SJSA1 (cell line): Measurements from ENCODE around the gene CAPNS2. TPM values are rescaled to one million over a fixed set of nuclear protein-coding genes. Genes with fewer than 3 reads are reported as not detected.
"Not testable (repeated sequence)": the region's sequence is repeated elsewhere in the genome, so short reads cannot be mapped to it uniquely, and the experiment has no call there.

Experiments used
- DNase-seq, 2 experiments: peaks; one replicate each; pipeline ENCODE4 v3.0.0-alpha.2; 2015 to 2020; ENCODE audit warnings: low spot score in 2 of 2, low read depth in 1 of 2
- H3K27ac ChIP-seq: fragments of 250-450 bp; sonication (Bioruptor Pico); 2 replicates; pipeline ENCODE4 v1.5.1; 2020; ENCODE audit warnings: mild to moderate bottlenecking, moderate library complexity
- H3K27me3 ChIP-seq: fragments of 250-450 bp; sonication (Bioruptor Pico); replicated peaks from 2 replicates; pipeline ENCODE4 v1.5.1; 2020; ENCODE audit warnings: mild to moderate bottlenecking, moderate library complexity
- H3K36me3 ChIP-seq: fragments of 250-450 bp; sonication (Bioruptor Pico); 2 replicates; pipeline ENCODE4 v1.5.1; 2020; ENCODE audit warnings: mild to moderate bottlenecking
- H3K4me1 ChIP-seq: fragments of 250-450 bp; sonication (Bioruptor Pico); replicated peaks from 2 replicates; pipeline ENCODE4 v1.6.1; 2021; ENCODE audit warnings: mild to moderate bottlenecking
- H3K4me3 ChIP-seq: fragments of 250-450 bp; sonication (Bioruptor Pico); 2 replicates; pipeline ENCODE4 v1.5.1; 2020; ENCODE audit warnings: mild to moderate bottlenecking
- H3K9me3 ChIP-seq: fragments of 250-450 bp; sonication (Bioruptor Pico); replicated peaks from 2 replicates; pipeline ENCODE4 v1.5.1; 2020; ENCODE audit warnings: mild to moderate bottlenecking
- total RNA-seq: library from RNA; depleted of rRNA; stranded (reverse); fragments of >200 nt; shearing (Covaris generic); gene quantifications from 2 replicates; pipeline ENCODE4 v1.2.3, GENCODE V29; 2014

Gene CAPNS2
- total RNA-seq, 1 experiment from 2014 or later = not detected

DNA sequence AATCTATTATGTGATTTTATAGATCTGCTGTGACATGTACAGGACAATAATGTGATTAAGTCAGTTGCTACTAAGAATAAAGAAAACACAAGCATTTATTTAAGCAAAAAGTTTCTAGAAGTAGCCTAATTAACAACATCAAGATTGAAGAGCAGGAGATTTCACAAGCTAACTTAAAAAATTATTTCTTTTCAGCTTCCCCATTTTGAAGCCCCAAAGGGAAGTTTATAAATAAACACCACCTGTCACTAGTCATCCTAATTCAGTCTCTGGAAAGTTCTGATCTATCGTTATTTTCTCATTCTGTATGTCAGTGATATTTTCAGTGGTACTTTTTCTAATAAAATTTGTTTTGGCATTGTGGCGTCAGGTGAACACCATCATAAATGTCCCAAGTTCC, 8.3 kb downstream of the CAPNS2 start:
- Histone ChIP-seq H3K4me3 (no peak overlapping the region), H3K27ac (no peak overlapping the region), H3K36me3 (no peaks in the 10 kb centered on the region), H3K27me3 (0 out of 2 replicates have a peak, but pooled peaks cover 2% of the 10 kb centered on the region), H3K4me1 (no peaks in the 10 kb centered on the region), H3K9me3 (no peaks in the 10 kb centered on the region)
- DNase-seq = no peak

DNA sequence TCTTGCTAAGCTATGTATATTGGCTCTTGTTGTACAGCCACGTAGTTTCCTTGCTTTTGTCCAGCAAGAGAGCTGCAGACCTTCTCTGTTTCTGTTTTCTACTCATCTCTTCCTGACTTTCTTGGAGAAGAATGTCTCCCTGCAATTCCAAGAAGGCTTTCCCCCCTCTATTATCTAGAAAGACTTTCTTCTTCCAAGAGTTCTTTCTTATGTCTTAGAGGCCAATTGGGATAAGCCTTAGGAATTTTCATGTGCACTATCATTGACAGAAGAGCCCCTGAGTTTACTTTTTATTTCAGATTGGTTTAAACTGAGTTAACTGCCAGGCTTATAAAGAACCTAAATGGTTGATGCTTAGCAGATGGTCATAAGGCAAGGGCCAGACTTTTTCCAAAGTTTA, 9.0 kb downstream of the CAPNS2 start:
- Histone ChIP-seq H3K27me3 (0 out of 2 replicates have a peak, but pooled peaks cover 2% of the 10 kb centered on the region), H3K4me1 (no peaks in the 10 kb centered on the region), H3K9me3 (no peaks in the 10 kb centered on the region), H3K27ac (no peak overlapping the region), H3K36me3 (no peaks in the 10 kb centered on the region), H3K4me3 (no peak overlapping the region)
- no peak for DNase-seq

DNA sequence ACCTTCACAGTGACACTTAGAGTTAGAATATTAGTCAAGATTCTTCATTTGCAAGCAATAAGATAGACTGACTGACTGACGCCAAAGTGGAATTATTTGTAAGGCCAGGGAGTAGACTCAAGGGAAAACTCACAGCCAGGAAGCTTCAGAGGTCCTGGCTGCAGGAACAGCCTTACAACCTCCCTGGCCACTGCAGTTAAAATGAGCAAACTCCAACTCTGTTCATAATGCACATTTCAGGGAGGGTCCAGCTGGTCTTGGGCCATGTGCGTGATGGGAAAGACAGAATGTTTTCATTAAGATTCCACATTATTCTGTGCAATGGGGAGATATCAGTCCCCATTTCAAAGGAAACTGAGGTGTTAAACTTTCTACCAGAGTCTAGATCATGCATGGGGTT, 9.9 kb downstream of the CAPNS2 start:
- H3K27me3 ChIP-seq = 0 out of 2 replicates have a peak, but pooled peaks cover 2% of the 10 kb centered on the region
- no peak overlapping the region for H3K4me3 ChIP-seq
- H3K4me1 ChIP-seq = no peaks in the 10 kb centered on the region
- H3K27ac ChIP-seq = no peak overlapping the region
- H3K36me3 ChIP-seq = no peaks in the 10 kb centered on the region
- no peaks in the 10 kb centered on the region for H3K9me3 ChIP-seq
- no peak for DNase-seq

DNA sequence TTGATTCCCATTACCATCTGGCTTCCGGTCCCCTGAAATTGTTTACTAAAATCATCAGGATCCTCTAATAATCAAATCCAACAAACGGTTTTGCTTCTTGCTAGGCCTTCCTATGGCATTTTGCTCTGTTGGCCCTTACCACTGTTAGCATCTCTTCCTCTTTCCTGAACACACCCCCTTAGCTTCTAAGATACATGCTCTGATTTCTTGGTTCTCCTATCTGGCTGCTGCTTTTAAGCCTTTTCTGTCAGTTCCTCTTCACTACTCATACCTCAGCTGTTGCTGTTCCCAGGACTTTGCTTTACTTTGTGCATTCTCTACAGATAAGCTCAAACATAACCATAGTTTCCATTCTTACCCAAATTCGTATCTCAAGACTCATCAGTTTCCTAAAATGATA, 11.4 kb downstream of the CAPNS2 start:
- Histone ChIP-seq H3K27ac (no peak overlapping the region), H3K27me3 (0 out of 2 replicates have a peak, but pooled peaks cover 2% of the 10 kb centered on the region), H3K36me3 (no peaks in the 10 kb centered on the region), H3K4me1 (no peaks in the 10 kb centered on the region), H3K4me3 (no peak overlapping the region), H3K9me3 (no peaks in the 10 kb centered on the region)
- no peak for DNase-seq

DNA sequence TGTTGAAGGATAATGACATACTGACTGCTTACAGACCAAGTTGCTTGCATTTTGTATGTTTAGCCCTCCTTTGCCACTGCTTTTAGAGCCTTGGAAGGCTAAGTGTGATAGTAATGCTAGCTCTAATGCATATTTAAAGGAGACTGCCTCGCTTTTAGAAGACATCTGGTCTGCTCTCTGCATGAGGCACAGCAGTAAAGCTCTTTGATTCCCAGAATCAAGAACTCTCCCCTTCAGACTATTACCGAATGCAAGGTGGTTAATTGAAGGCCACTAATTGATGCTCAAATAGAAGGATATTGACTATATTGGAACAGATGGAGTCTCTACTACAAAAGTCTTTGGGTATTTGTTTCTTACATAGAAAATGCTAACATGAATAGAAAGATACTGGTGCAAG, 19.1 kb downstream of the CAPNS2 start:
- Histone ChIP-seq H3K4me3 (no peak overlapping the region), H3K4me1 (no peaks in the 10 kb centered on the region), H3K27ac (no peak overlapping the region), H3K9me3 (no peaks in the 10 kb centered on the region), H3K27me3 (no peaks in the 10 kb centered on the region; the same call in 1 of the 2 replicates), H3K36me3 (no peaks in the 10 kb centered on the region)
- no peak for DNase-seq

DNA sequence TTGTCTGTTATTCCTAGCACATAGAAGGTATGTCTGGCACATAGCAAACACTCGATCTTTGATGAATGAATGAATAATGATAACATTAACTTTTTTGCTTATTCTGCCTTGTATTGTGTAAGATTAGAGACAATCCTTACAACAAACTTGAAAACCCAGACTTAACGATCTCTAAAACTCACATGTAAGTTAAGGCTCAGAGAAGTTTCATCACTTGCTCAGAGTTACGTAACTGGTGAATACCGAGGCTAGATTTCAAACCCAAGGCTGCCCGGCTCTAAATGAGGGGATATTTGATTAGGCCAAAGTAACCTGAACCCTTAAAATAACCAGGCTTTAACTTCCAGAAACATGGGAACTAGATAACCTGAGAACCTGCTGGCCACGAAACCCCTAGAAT, 22.3 kb downstream of the CAPNS2 start:
- no peak overlapping the region for H3K27ac ChIP-seq
- H3K4me3 ChIP-seq = no peak overlapping the region
- H3K36me3 ChIP-seq = no peaks in the 10 kb centered on the region
- H3K27me3 ChIP-seq = peaks cover 3% of the 10 kb centered on the region; the same call in 1 of the 2 replicates
- H3K4me1 ChIP-seq = no peaks in the 10 kb centered on the region
- no peaks in the 10 kb centered on the region for H3K9me3 ChIP-seq
- DNase-seq = no peak

DNA sequence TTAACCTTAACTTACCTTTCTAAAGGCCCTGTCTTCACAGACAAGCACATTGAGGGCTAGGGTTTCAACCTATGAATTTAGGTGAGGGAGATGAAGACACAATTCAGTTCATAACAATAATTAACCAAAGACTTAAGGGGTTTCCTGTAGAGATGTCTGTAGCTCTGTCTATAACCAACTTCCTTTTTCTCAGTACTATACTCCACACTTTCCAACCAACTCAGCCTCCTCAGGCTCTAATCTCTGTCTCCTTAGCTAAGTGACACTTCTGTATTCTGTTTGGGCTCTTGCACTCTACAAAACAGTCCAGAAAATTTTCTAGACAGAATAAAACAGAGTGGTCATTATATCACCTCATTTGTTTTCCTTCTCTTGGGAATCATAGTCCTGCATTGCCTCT, 25.8 kb downstream of the CAPNS2 start:
- no peak overlapping the region for H3K27ac ChIP-seq
- H3K27me3 ChIP-seq = peaks cover 9% of the 10 kb centered on the region
- H3K36me3 ChIP-seq = no peaks in the 10 kb centered on the region
- no peaks in the 10 kb centered on the region for H3K9me3 ChIP-seq
- no peaks in the 10 kb centered on the region for H3K4me1 ChIP-seq
- no peak for DNase-seq
- H3K4me3 ChIP-seq = no peak overlapping the region

DNA sequence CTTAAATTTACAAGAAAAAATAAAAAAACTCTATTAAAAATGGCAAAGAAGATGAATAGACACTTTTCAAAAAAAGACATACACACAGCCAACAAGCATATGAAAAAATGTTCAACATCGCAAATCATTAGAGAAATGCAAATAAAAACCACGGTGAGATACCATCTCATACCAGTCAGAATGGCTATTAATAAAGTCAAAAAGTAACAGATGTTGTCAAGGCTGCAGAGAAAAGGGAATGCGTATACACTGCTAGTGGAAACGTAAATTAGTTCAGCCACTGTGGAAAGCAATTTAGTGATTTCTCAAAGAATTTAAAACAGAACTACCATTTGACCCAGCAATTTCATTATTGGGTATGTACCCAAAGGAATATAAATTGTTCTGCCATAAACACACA, 31.4 kb downstream of the CAPNS2 start:
- DNase-seq = no peak
- Histone ChIP-seq H3K27me3 (peaks cover 6% of the 10 kb centered on the region), H3K36me3 (no peaks in the 10 kb centered on the region), H3K27ac (no peak overlapping the region), H3K4me1 (no peaks in the 10 kb centered on the region), H3K9me3 (no peaks in the 10 kb centered on the region), H3K4me3 (no peak overlapping the region)

DNA sequence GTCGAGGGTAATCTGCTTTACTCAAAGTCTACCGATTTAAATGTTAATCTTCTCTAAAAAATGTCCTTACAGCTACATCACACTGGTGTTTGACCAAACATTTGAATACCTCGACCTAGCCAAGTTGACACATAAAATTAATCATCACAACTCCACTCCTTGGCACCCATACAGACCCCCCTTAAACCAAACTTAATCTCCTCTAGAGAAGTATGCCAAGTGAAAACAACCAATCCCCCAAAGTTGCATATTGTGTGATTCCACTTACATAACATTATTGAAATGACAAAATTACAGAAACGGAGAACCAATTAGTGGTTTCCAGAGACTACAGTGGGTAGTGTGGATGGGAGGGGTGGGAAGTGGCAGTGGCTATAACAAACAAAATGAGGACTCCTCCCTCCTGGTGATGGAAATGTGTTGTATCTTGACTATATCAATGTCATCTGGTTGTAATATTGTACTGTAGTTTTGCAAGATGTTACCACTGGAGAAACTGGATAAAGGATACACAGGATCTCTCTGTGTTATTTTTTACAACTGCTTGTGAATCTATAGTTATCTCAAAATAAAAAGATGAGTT, 39.4 kb downstream of the CAPNS2 start:
- H3K4me3 ChIP-seq = no peak overlapping the region
- H3K27me3 ChIP-seq = 0 out of 2 replicates have a peak, but pooled peaks cover 3% of the 10 kb centered on the region
- no peak overlapping the region for H3K27ac ChIP-seq
- no peaks in the 10 kb centered on the region for H3K9me3 ChIP-seq
- no peaks in the 10 kb centered on the region for H3K4me1 ChIP-seq
- no peaks in the 10 kb centered on the region for H3K36me3 ChIP-seq
- no peak for DNase-seq

DNA sequence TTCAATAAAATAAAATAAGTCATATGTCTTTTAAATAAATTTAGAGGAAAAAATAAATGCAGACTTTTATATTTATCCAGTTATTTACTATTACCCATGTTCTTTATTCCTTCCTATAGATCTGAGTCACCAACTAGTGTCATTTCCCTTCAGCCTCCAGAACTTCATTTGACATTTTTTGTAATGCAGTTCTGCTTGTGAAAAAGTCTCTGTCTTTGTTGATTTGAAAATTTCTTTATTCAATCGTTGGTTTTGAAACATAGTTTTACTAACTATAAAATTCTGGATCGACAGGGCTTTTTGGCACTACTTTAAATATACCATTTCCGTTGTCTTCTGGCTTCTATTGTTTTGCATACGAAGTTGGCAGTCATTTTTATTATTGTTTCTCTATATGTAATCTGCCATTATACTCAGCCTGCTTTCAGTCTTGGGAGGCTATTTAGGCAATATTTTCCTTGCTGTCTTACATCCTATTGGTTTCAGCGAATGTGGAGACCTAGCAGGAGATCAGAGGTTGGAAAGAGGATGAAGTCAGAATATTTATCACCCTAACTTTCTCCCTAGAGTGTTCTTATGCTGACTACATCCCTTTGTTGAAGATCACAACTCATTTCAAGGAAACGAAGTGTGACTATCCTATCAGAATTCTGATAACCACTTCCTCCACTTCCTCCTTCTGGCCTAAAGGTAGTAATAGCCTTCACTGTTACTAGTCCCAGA, 47.3 kb downstream of the CAPNS2 start:
- Histone ChIP-seq H3K9me3 (no peaks in the 10 kb centered on the region), H3K36me3 (no peaks in the 10 kb centered on the region), H3K4me3 (no peak overlapping the region), H3K27ac (no peak overlapping the region), H3K27me3 (no peaks in the 10 kb centered on the region; the same call in 1 of the 2 replicates), H3K4me1 (no peaks in the 10 kb centered on the region)
- DNase-seq = no peak

DNA sequence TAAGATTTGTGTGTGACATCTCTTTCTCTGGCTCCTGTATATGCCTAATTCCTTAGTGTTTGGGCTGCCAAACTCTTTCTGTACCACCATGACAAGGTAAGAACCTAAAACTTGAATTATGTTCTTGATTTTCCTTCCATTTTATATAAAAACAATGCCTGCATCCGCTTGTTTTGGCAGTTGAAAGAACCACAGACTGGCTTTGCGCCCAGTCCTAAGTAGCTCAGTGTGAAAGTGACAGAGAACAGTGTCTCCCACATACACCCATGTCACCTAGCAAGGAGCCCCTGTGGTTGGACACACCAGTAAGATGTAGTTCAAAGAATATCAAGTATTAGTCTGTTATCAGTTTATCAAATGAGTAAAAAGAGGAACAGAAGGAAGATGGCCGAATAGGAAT, 48.6 kb downstream of the CAPNS2 start:
- no peak for DNase-seq
- Histone ChIP-seq H3K27ac (no peak overlapping the region), H3K36me3 (no peaks in the 10 kb centered on the region), H3K4me3 (no peak overlapping the region), H3K9me3 (no peaks in the 10 kb centered on the region), H3K4me1 (no peaks in the 10 kb centered on the region), H3K27me3 (peaks cover 3% of the 10 kb centered on the region)

DNA sequence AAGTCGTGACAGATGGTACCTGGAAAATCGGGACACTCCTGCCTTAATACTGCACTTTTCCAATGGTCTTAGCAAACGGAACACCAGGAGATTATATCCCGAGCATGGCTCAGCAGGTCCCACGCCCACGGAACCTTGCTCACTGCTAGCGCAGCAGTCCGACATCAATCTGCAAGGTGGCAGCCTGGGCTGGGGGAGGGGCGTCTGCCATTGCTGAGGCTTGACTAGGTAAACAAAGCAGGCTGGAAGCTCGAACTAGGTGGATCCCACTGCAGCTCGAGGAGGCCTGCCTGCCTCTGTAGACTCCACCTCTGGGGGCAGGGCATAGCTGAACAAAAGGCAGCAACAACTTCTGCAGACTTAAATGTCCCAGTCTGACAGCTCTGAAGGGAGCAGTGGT, 49.2 kb downstream of the CAPNS2 start:
- not testable (repeated sequence) for DNase-seq, H3K9me3 ChIP-seq, H3K27ac ChIP-seq, H3K4me1 ChIP-seq, H3K4me3 ChIP-seq, H3K36me3 ChIP-seq, H3K27me3 ChIP-seq
